Astrocyte (in vitro differentiated cells and primary cell): ENCODE data around the gene C2orf92. TPM values are rescaled to one million over a fixed set of nuclear protein-coding genes. Genes with fewer than 3 reads are reported as not detected.

Experiments used
- DNase-seq: peaks from one replicate; pipeline ENCODE4 v3.0.0-alpha.2; 2010; ENCODE audit warnings: low read depth
- FAIRE-seq: peaks from 2 replicates; lab custom pipeline; 2011; peaks lifted over from hg19 to GRCh38; lab: Jason Lieb, UNC
- H2AFZ ChIP-seq: 2 replicates; pipeline ENCODE4 v1.6.0; 2012; ENCODE audit warnings: low read depth, low read length, inconsistent platforms
- H3K27ac ChIP-seq: 2 replicates; pipeline ENCODE4 v1.5.1; 2011; ENCODE audit warnings: low read depth, low read length, inconsistent platforms
- H3K27me3 ChIP-seq: 2 replicates; pipeline ENCODE4 v1.6.0; 2011; ENCODE audit warnings: low read length, inconsistent platforms; ENCODE audit not compliant: insufficient read depth
- H3K36me3 ChIP-seq: 2 replicates; pipeline ENCODE4 v1.5.1; 2011; ENCODE audit warnings: low read length, inconsistent platforms; ENCODE audit not compliant: insufficient read depth
- H3K4me1 ChIP-seq: 2 replicates; pipeline ENCODE4 v1.5.1; 2011; ENCODE audit warnings: low read length, inconsistent platforms; ENCODE audit not compliant: insufficient read depth
- H3K4me2 ChIP-seq: 2 replicates; pipeline ENCODE4 v1.6.0; 2012; ENCODE audit warnings: low read length, inconsistent platforms
- H3K4me3 ChIP-seq: 2 replicates; pipeline ENCODE4 v1.5.1; 2011; ENCODE audit warnings: low read depth, mild to moderate bottlenecking, low read length, inconsistent platforms; ENCODE audit not compliant: insufficient read depth
- H3K79me2 ChIP-seq: 2 replicates; pipeline ENCODE4 v1.6.0; 2012; ENCODE audit warnings: mild to moderate bottlenecking, low read length, inconsistent platforms; ENCODE audit not compliant: insufficient read depth
- H3K9ac ChIP-seq: 2 replicates; pipeline ENCODE4 v1.6.0; 2012; ENCODE audit warnings: mild to moderate bottlenecking, low read length, inconsistent platforms
- H3K9me3 ChIP-seq: 2 replicates; pipeline ENCODE4 v1.5.1; 2012; ENCODE audit warnings: low read depth, mild to moderate bottlenecking, low read length, inconsistent platforms; ENCODE audit not compliant: insufficient read depth
- H4K20me1 ChIP-seq: 2 replicates; pipeline ENCODE4 v1.6.0; 2012; ENCODE audit warnings: low read length, inconsistent platforms; ENCODE audit not compliant: insufficient read depth
- H3K27ac Mint-ChIP-seq: one replicate; pipeline ENCODE4 v1.8.0; 2021; ENCODE audit warnings: mild to moderate bottlenecking, mixed read lengths; ENCODE audit not compliant: unreplicated experiment
- H3K27me3 Mint-ChIP-seq: one replicate; pipeline ENCODE4 v1.8.0; 2021; ENCODE audit warnings: low read depth, mixed read lengths; ENCODE audit not compliant: unreplicated experiment
- H3K36me3 Mint-ChIP-seq: one replicate; pipeline ENCODE4 v1.8.0; 2021; ENCODE audit warnings: low read depth, mixed read lengths; ENCODE audit not compliant: unreplicated experiment
- H3K4me1 Mint-ChIP-seq: one replicate; pipeline ENCODE4 v1.8.0; 2021; ENCODE audit warnings: low read depth, mixed read lengths; ENCODE audit not compliant: unreplicated experiment
- H3K4me3 Mint-ChIP-seq: one replicate; pipeline ENCODE4 v1.8.0; 2021; ENCODE audit warnings: mild to moderate bottlenecking, moderate library complexity, mixed read lengths; ENCODE audit not compliant: unreplicated experiment
- H3K9me3 Mint-ChIP-seq: one replicate; pipeline ENCODE4 v1.8.0; 2021; ENCODE audit warnings: mild to moderate bottlenecking, mixed read lengths; ENCODE audit not compliant: unreplicated experiment
- CTCF ChIP-seq: IDR thresholded peaks from 2 replicates; pipeline ENCODE4 v1.5.1; 2011; ENCODE audit warnings: low read depth, mild to moderate bottlenecking, inconsistent platforms, low read length, moderate library complexity; ENCODE audit not compliant: insufficient read depth
- EZH2 ChIP-seq: IDR thresholded peaks from 2 replicates; pipeline ENCODE4 v1.6.1; 2012; ENCODE audit warnings: mild to moderate bottlenecking, low read length, inconsistent platforms; ENCODE audit not compliant: insufficient read depth
- total RNA-seq: library from RNA; stranded (reverse); gene quantifications from 2 replicates; pipeline ENCODE4 v1.2.1, GENCODE V29; 2021

The C2orf92 gene
- total RNA-seq, 1 donor from 2014 or later: 15.3 TPM

GRCh38 chr2:97724946-97725688, 55.6 kb downstream of the C2orf92 start:
- no peak overlapping the region for H2AFZ ChIP-seq
- H3K9me3 ChIP-seq: peaks cover 2% of the 10 kb centered on the region
- peaks cover 16% of the 10 kb centered on the region for H3K9me3 Mint-ChIP-seq
- H3K27me3 ChIP-seq: peaks cover 2% of the 10 kb centered on the region
- DNase-seq (no peak), FAIRE-seq (no peak)
- H3K9ac ChIP-seq: no peak overlapping the region
- H3K27me3 Mint-ChIP-seq: peaks cover 15% of the 10 kb centered on the region
- H3K27ac Mint-ChIP-seq: peak overlapping the region; percentile 81
- H3K4me3 ChIP-seq: no peak overlapping the region
- H3K4me1 Mint-ChIP-seq: peaks cover 3% of the 10 kb centered on the region
- H3K4me3 Mint-ChIP-seq: no peak overlapping the region
- H3K27ac ChIP-seq: no peak overlapping the region
- TF ChIP-seq CTCF (no peak), EZH2 (no peak)
- no peaks in the 10 kb centered on the region for H4K20me1 ChIP-seq
- no peaks in the 10 kb centered on the region for H3K79me2 ChIP-seq
- no peaks in the 10 kb centered on the region for H3K36me3 ChIP-seq
- no peaks in the 10 kb centered on the region for H3K4me1 ChIP-seq
- peaks cover 8% of the 10 kb centered on the region for H3K36me3 Mint-ChIP-seq
- H3K4me2 ChIP-seq: no peak overlapping the region

GRCh38 chr2:97726261-97727064, 57.0 kb downstream of the C2orf92 start:
- peaks cover 3% of the 10 kb centered on the region for H3K4me1 Mint-ChIP-seq
- Histone ChIP-seq H3K36me3 (no peaks in the 10 kb centered on the region), H3K9me3 (peaks cover 6% of the 10 kb centered on the region), H3K9ac (no peak overlapping the region), H3K27ac (no peak overlapping the region), H4K20me1 (no peaks in the 10 kb centered on the region), H3K79me2 (no peaks in the 10 kb centered on the region), H3K4me3 (no peak overlapping the region), H3K4me1 (no peaks in the 10 kb centered on the region), H3K4me2 (no peak overlapping the region), H3K27me3 (peaks cover 2% of the 10 kb centered on the region), H2AFZ (no peak overlapping the region)
- FAIRE-seq (no peak), DNase-seq (peak; percentile 39)
- peaks cover 9% of the 10 kb centered on the region for H3K36me3 Mint-ChIP-seq
- no peak overlapping the region for H3K27ac Mint-ChIP-seq
- no peak for TF ChIP-seq EZH2
- TF ChIP-seq CTCF: no peak
- H3K9me3 Mint-ChIP-seq: peaks cover 24% of the 10 kb centered on the region
- H3K4me3 Mint-ChIP-seq: no peak overlapping the region
- peaks cover 14% of the 10 kb centered on the region for H3K27me3 Mint-ChIP-seq
